H4 (cell line): ENCODE measurements around the gene ZBTB47. TPM values are rescaled to one million over a fixed set of nuclear protein-coding genes. Genes with fewer than 3 reads are reported as not detected.

Experiments
- DNase-seq: peaks from one replicate; pipeline ENCODE4 v3.0.0-alpha.2; 2015; ENCODE audit warnings: low spot score
- total RNA-seq: library from RNA; depleted of rRNA; stranded (reverse); fragments of >200 nt; shearing (Covaris generic); gene quantifications from 2 replicates; pipeline ENCODE4 v1.2.3, GENCODE V29; 2014; rRNA removed

ZBTB47 gene
- total RNA-seq, result 1.9 and 3.8 TPM in 2 replicates

DNA sequence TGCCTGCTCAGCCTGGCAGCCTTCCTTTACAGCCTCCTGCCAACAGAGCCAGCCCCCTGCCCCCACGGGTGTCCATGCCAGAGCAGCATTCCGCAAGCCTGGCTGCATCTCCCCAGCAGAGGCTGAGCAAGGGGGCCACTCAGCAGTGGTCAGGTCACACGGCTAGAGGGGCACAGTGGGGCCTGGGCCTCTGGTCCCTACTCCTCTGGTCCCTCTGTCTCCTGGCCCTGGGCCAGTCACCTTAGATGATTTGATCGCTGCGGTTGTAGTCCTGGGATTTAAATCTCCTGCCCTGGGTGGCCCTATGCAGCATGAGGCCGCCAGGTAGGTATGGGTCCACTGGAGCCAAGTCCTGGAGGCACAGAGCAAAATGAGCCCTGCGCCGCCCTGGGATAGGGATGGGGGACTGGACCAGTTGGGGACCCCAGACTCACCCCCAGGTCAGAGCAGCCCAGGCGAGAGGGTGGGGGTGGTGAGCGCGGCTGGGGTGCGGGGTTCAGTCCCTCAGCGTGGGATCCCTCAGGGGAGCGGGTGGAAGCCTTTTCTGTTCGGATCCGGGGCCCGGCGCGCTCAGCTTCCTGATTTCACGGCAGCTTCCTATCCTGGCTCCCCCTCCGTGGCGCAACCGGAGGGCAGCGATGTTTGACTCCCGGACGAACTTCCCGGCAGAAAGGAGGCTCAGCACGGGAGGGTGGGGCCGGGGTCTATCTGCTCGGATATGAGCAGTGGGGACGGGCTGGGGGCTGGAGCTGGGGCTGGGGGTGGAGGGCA lies at the start of gene ZBTB47:
TSS of gene ZBTB47 (plus strand) at position 138 of the 771 bp plus-strand sequence. CDS start 4,659 bp downstream, outside the sequence.
- DNase-seq, result no peak

DNA sequence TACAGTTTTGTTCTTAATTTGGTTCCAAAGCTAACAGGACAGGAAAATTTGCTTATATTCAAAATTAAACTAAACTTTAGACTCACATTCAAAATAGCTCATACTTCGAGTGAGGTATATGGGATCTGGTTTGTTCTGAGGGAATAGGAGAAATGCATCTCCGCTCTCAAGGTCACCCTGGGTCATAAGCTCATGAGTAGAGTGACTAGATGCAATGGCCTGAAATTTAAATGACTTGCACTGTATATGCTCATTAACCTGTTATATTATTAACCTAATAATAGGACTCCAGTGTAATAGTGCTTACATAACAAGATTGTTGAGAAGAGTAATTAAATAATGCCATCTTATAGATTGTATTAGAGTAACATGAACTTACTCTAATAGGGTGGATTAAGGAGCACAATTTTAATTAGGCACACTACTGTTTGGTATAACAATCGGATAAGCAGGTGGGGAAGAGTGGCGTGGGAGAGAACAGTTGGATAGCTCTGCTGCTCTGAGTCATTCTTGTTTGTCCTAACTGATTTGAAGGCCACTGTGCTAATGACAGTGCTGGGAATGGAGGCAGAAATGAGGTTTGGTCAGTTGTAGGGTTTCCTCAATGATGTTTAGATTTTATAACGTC lies 47.8 kb upstream of the ZBTB47 start:
- DNase-seq, result no peak

DNA sequence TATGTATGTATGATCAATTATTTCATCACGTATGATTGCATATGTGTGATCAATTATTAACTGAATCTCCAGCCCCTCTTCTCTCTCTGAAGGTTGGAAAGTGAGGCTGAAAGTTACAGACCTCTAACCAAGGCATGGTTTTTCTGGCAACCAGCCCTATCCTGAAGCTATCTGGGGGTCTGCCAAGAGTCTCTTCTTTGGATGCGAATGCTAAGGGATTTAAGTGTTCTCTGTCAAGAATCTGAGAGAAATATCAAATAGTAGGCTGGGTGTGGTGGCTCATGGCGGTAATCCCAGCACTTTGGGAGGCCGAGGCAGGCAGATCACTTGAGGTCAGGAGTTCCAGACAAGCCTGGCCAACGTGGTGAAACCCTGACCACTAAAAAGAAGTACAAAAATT lies 44.9 kb upstream of the ZBTB47 start:
- no peak for DNase-seq

- no peak for DNase-seq
These were observed 42.5 kb upstream of the ZBTB47 start for GRCh38 chr3:42610976-42611375.

DNA sequence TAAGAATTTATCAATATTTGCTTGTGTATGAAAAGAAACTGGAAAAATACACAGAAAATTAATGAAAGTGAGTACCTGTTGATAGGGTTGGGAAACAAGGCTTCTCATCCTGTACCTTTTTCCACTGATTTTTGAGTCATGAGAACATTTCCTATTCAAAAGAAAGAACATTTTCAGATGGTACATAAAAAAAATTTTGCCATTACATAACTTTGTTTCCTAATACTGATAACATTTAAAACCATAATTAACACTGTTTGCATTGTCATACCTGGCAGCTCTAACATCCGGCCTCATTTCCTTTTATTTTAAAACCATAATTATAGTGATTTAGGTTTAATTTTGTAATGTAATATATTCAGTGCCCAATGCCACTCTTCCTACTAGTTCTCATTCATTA lies 41.3 kb upstream of the ZBTB47 start:
- DNase-seq, result no peak

- no peak for DNase-seq
These were observed 40.6 kb upstream of the ZBTB47 start for GRCh38 chr3:42612928-42613327.

DNA sequence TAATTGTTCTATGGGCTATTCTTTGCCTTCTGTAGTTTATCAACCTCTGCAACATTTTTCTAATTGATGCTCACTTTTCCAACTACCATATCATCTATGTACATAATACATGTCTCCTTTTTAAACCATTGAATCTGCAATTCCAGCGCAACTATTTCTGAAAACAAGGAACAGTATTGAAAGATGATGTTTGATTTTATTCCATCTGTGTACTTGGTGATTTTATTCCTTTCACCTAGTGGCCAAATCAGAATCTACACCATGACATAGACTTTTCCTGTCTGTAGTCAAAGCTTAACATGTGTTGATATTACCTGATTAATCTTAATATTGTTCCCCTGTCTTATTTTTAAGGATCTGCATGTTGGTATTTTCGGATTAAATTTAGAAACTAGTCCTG lies 40.0 kb upstream of the ZBTB47 start:
- no peak for DNase-seq

- DNase-seq, result no peak
These were observed 21.9 kb upstream of the ZBTB47 start for GRCh38 chr3:42631620-42632019.

- no peak for DNase-seq
These were observed 21.4 kb upstream of the ZBTB47 start for GRCh38 chr3:42632146-42632545.

DNA sequence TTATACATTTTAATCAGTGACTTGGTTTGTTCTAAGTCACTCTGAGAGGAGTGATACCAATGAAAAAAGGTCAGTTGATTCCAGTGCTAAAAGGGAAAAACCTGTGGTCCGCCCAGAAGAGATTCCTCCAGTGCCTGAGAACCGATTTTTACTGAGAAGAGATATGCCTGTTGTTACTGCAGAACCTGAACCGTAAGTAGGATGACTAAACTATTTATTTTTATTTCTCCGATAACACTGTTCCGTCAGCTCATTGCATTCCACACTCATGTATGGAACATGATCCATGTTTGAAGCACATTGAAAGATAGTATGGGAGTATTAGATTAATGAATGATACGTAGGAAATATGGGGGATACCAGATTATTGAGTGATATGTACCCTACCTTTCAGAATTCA lies 20.0 kb upstream of the ZBTB47 start:
- DNase-seq, result no peak

GRCh38 chr3:42635111-42635510 lies 18.4 kb upstream of the ZBTB47 start:
- no peak for DNase-seq

- DNase-seq, result no peak
These were observed 16.5 kb upstream of the ZBTB47 start for GRCh38 chr3:42637001-42637400.

- no peak for DNase-seq
These were observed 15.1 kb upstream of the ZBTB47 start for GRCh38 chr3:42638339-42638842.

- no peak for DNase-seq
These were observed 14.3 kb upstream of the ZBTB47 start for GRCh38 chr3:42639192-42639591.

- DNase-seq, result no peak
These were observed 13.4 kb upstream of the ZBTB47 start for GRCh38 chr3:42640129-42640528.

GRCh38 chr3:42640771-42641370 lies 12.6 kb upstream of the ZBTB47 start:
- no peak for DNase-seq

- no peak for DNase-seq
These were observed 5.6 kb upstream of the ZBTB47 start for GRCh38 chr3:42647821-42648459.

DNA sequence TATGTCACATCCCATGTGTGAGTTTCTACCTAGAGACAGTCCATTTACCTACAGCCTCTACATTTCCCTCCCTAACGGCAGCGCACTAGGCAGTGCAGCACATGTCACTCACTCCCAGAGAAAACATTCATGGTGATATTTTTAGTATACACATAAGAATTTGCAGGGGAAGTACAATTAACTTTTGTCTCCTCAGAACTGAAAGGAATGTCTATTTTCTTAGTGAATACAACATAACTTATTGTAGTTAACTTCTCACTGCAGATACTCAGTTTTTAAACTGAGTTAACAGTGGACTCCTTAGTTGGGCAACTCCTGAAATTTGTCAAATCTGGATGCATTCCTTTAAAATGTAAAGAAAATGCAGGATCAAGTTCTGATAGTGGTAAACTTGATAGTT lies 4.5 kb upstream of the ZBTB47 start:
- no peak for DNase-seq

DNA sequence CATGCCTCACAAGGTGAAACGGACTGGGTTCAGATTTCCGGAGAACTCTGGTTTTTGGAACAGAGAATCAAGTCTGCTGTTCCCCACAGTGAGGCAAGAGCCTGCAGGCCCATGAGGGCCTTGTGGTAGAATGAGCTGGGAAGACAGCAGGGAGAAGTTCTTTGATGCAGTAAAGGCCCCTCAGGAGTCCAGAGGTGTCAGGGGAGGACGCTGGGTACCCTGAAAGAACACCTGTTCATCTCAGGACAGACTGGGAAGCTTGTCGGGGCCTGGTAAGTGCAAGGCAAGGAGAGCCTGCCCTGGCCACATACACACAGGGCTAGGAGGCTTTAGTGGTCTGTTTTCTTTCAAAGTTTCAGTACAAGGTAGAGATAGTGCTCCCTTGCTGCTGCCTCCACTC lies 3.7 kb upstream of the ZBTB47 start:
- no peak for DNase-seq

DNA sequence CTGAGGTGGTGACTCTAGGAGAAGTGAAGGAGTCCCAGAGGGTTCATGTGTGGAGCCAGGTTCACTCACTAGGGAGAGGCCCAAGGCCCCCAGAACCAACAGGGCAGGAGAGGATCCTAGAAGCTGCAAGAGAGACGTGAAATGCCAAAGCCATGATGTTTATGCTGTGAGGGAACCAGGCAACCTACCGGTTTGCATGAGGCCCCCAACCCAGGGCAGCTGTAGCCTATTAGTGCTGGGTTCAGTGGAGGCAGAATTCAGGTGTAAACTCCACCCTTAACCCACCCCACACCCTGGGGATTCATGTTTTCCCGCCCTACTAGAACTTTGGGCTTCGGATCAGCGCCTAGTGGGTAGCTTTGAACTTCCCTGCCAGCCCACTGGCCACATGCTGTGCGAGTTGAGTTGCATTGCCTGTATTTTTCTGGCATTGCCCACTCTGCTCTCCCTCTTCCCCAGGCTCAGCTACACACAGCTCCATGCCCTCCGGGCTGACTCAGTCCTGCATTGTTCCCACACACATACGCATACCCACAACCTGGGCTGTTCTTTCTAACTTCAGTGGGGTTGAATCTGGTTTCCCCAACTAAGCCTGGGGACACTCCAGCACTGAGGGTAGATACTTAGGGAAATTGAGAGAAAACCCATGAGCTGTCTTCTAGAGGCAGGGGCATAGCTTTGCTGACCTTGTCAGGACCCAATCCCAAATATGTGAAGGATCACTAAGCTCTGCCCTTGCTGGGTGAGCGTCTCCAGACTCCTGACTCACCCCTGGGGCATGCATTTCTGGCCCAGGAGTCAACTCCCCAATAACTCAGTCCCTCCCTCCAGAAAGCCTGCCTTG lies 2.0 kb upstream of the ZBTB47 start:
- no peak for DNase-seq

GRCh38 chr3:42652251-42652610 lies 1.3 kb upstream of the ZBTB47 start:
- no peak for DNase-seq
